ENCODE measurements around the gene SRGAP2.
"Not testable (repeated sequence)": the region's sequence is repeated elsewhere in the genome, so short reads cannot be mapped to it uniquely, and the experiment has no call there.

DNA sequence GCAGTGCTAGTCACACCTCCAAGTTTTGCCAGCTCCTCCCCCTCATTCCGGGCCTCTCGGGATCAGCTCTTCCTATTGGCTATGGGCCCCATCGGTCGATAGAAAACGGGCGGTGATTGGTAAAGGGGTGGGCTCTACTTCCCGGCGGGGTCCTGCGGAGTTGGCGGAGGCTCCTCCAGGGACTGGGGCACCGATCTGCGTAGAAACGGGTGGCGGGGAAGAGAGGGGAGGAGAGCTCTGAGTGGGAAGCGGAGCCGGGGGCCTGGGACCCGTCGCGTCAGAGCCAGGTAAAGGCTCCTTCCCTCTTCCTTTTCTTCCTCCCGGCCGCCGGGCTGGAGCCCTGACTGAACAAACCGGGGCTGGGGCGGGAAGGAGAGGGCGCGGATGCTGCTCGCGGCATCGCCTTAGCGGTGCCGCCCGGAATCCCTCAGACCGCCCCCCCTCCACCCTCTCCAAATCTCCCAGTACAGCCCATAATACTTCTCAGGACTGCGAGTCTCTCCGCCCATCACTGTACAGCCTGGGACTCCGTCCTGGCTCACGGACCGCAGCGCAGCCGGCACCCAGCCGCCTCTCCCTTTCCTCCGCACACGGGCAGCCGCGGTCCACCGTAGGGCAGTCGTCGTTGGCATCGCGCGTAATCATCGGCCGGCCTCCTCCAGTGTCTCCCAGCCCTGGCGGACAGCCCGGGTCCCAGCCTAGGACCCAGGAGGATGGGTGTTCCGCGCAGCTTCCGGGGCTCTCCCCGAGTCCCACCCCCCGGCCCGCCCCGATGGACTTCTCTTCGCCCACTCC is at the start of gene SRGAP2:
- TF ChIP-seq ZNF292 (tag by site-specific recombination; IDR thresholded peaks at IDR 0.05; ENCODE audit: borderline replicate concordance, low read depth) = not testable (repeated sequence)
- TF ChIP-seq, protein P1, sequence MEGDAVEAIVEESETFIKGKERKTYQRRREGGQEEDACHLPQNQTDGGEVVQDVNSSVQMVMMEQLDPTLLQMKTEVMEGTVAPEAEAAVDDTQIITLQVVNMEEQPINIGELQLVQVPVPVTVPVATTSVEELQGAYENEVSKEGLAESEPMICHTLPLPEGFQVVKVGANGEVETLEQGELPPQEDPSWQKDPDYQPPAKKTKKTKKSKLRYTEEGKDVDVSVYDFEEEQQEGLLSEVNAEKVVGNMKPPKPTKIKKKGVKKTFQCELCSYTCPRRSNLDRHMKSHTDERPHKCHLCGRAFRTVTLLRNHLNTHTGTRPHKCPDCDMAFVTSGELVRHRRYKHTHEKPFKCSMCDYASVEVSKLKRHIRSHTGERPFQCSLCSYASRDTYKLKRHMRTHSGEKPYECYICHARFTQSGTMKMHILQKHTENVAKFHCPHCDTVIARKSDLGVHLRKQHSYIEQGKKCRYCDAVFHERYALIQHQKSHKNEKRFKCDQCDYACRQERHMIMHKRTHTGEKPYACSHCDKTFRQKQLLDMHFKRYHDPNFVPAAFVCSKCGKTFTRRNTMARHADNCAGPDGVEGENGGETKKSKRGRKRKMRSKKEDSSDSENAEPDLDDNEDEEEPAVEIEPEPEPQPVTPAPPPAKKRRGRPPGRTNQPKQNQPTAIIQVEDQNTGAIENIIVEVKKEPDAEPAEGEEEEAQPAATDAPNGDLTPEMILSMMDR (tag by site-specific recombination; IDR thresholded peaks at IDR 0.05) = not testable (repeated sequence)

All from HEK293 (cell line).